ENCODE measurements around the gene GOLGA6B. TPM values are rescaled to one million over a fixed set of nuclear protein-coding genes. Genes with fewer than 3 reads are reported as not detected.
"Not testable (repeated sequence)": the region's sequence is repeated elsewhere in the genome, so short reads cannot be mapped to it uniquely, and the experiment has no call there.

Gene GOLGA6B
- total RNA-seq, 4 donors from 2014 or later: not detected

- no peak overlapping the region for H3K4me3 ChIP-seq
- H3K27me3 ChIP-seq: no peaks in the 10 kb centered on the region
- in situ Hi-C loops (cut with MboI; ENCODE audit: low pct_ligation_motif_present in 1 of 4, low pct_unique_long_range_greater_than_20kb in 1 of 4, low sequenced_read_pairs in 3 of 4): no loop called here
- H3K36me3 ChIP-seq: peaks cover 0 to 2% (median under 1%) of the 10 kb centered on the region in 4 donors
- WGBS, 2 donors (ENCODE audit: low coverage in 1 of 2): 89 to 90% methylated on average over 9 to 11 of the region's 11 CpGs
- H3K9me3 ChIP-seq: no peaks in the 10 kb centered on the region
- intact Hi-C loops (cut with DNase I; ENCODE audit: low total_unique reads): no loop called here
- TF ChIP-seq EP300 (IDR thresholded peaks at IDR 0.05; ENCODE audit: low read depth): no peak
- no peak for TF ChIP-seq POLR2A (IDR thresholded peaks at IDR 0.05)
- no peak for TF ChIP-seq CTCF (IDR thresholded peaks at IDR 0.05)
- TF ChIP-seq POLR2AphosphoS5 (IDR thresholded peaks at IDR 0.05): no peak
- no peak overlapping the region for H3K27ac ChIP-seq
- no peaks in the 10 kb centered on the region for H3K4me1 ChIP-seq
- no peak for DNase-seq
Observed at GRCh38 chr15:72706266-72706665, 51.8 kb downstream of the GOLGA6B start.

GRCh38 chr15:72708551-72709303 is 54.2 kb downstream of the GOLGA6B start:
- H3K27ac ChIP-seq; H3K4me3 ChIP-seq; intact Hi-C loops (cut with DNase I; ENCODE audit: low total_unique reads); H3K9me3 ChIP-seq; DNase-seq; in situ Hi-C loops (cut with MboI; ENCODE audit: low pct_ligation_motif_present in 1 of 4, low pct_unique_long_range_greater_than_20kb in 1 of 4, low sequenced_read_pairs in 3 of 4); H3K4me1 ChIP-seq; H3K27me3 ChIP-seq: not testable (repeated sequence)
- 89 to 95% methylated on average over 6 to 8 of the region's 8 CpGs for WGBS, 2 donors (ENCODE audit: low coverage in 1 of 2)
- peaks cover 0 to 20% (median 9%) of the 10 kb centered on the region in 4 donors for H3K36me3 ChIP-seq

Small RNA genes within 50 kb of the gene (small RNA-seq; reads per million reads assigned to genes)
- gene RN7SL853P: 0 reads per million in 4 donors

Other genes starting within 250 kb of the GOLGA6B start
- 100 to 1,000 TPM in 1 of 4 donors, 10 to 100 TPM in 3; 15.7 to 108 (median 53.1) TPM for gene ARIH1, start 180.4 kb upstream of the GOLGA6B start, total RNA-seq
- not detected for gene HIGD2B, start 31.5 kb downstream of the GOLGA6B start, total RNA-seq
- gene BBS4, start 31.5 kb downstream of the GOLGA6B start, total RNA-seq: 10 to 100 TPM in 3 of 4 donors, 1 to 10 TPM in 1; 9.2 to 21.3 (median 19.2) TPM
- 10 to 100 TPM; 31.7 to 87.2 (median 53.4) TPM for gene ADPGK, start 129.1 kb downstream of the GOLGA6B start, total RNA-seq